ENCODE data around the gene SERPINI2.

The SERPINI2 gene

DNA sequence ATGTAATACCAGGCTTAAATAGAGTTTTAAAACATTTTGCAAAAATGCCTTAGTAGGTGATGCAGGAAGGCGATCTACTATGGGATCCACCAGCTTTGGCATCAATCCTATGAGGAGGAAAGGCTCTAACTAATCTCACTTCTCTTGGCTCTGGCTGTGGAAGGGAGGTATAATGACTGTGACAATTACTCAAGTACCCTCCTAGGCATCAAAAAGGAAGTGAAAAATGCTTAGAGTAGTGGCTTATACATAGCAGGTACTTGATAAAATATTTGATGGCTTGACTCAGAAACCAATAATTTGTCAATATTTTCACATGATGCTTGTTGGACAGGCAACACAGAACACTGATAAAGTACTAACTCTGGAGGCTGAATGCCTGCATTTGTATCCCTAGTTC is 34.1 kb upstream of the SERPINI2 start:
- H3K27me3 ChIP-seq (ENCODE audit: insufficient read depth, poor library complexity, severe bottlenecking): no peaks in the 10 kb centered on the region
- no peak overlapping the region for H3K4me3 ChIP-seq (replicated peaks; ENCODE audit: insufficient read depth, low read length)
- no peak overlapping the region for H3K27ac ChIP-seq (replicated peaks)
- TF ChIP-seq, protein P1, sequence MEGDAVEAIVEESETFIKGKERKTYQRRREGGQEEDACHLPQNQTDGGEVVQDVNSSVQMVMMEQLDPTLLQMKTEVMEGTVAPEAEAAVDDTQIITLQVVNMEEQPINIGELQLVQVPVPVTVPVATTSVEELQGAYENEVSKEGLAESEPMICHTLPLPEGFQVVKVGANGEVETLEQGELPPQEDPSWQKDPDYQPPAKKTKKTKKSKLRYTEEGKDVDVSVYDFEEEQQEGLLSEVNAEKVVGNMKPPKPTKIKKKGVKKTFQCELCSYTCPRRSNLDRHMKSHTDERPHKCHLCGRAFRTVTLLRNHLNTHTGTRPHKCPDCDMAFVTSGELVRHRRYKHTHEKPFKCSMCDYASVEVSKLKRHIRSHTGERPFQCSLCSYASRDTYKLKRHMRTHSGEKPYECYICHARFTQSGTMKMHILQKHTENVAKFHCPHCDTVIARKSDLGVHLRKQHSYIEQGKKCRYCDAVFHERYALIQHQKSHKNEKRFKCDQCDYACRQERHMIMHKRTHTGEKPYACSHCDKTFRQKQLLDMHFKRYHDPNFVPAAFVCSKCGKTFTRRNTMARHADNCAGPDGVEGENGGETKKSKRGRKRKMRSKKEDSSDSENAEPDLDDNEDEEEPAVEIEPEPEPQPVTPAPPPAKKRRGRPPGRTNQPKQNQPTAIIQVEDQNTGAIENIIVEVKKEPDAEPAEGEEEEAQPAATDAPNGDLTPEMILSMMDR (IDR thresholded peaks at IDR 0.05; ENCODE audit: insufficient read depth, low read length): no peak
- TF ChIP-seq, protein P2, sequence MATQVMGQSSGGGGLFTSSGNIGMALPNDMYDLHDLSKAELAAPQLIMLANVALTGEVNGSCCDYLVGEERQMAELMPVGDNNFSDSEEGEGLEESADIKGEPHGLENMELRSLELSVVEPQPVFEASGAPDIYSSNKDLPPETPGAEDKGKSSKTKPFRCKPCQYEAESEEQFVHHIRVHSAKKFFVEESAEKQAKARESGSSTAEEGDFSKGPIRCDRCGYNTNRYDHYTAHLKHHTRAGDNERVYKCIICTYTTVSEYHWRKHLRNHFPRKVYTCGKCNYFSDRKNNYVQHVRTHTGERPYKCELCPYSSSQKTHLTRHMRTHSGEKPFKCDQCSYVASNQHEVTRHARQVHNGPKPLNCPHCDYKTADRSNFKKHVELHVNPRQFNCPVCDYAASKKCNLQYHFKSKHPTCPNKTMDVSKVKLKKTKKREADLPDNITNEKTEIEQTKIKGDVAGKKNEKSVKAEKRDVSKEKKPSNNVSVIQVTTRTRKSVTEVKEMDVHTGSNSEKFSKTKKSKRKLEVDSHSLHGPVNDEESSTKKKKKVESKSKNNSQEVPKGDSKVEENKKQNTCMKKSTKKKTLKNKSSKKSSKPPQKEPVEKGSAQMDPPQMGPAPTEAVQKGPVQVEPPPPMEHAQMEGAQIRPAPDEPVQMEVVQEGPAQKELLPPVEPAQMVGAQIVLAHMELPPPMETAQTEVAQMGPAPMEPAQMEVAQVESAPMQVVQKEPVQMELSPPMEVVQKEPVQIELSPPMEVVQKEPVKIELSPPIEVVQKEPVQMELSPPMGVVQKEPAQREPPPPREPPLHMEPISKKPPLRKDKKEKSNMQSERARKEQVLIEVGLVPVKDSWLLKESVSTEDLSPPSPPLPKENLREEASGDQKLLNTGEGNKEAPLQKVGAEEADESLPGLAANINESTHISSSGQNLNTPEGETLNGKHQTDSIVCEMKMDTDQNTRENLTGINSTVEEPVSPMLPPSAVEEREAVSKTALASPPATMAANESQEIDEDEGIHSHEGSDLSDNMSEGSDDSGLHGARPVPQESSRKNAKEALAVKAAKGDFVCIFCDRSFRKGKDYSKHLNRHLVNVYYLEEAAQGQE (IDR thresholded peaks at IDR 0.05; ENCODE audit: insufficient replicate concordance, low read depth): no peak
- TF ChIP-seq SPI1 (IDR thresholded peaks at IDR 0.05; ENCODE audit: borderline replicate concordance, low read depth) (no peak), POLR2AphosphoS5 (IDR thresholded peaks at IDR 0.05; ENCODE audit: low read depth) (no peak), GABPA (IDR thresholded peaks at IDR 0.05; ENCODE audit: low read depth) (no peak)
- DNase-seq (ENCODE audit: low read depth in 1 of 2, low spot score in 1 of 2): no peak

- no peak overlapping the region for H3K27ac ChIP-seq (replicated peaks)
- H3K27me3 ChIP-seq (ENCODE audit: insufficient read depth, poor library complexity, severe bottlenecking): no peaks in the 10 kb centered on the region
- H3K4me3 ChIP-seq (replicated peaks; ENCODE audit: insufficient read depth, low read length): no peak overlapping the region
- DNase-seq (ENCODE audit: low read depth in 1 of 2, low spot score in 1 of 2): peak in 1 of 2 experiments; percentile 22
- TF ChIP-seq, protein P2 (IDR thresholded peaks at IDR 0.05; ENCODE audit: insufficient replicate concordance, low read depth): no peak
- TF ChIP-seq, protein P1 (IDR thresholded peaks at IDR 0.05; ENCODE audit: insufficient read depth, low read length): no peak
- TF ChIP-seq GABPA (IDR thresholded peaks at IDR 0.05; ENCODE audit: low read depth) (no peak), POLR2AphosphoS5 (IDR thresholded peaks at IDR 0.05; ENCODE audit: low read depth) (no peak), SPI1 (IDR thresholded peaks at IDR 0.05; ENCODE audit: borderline replicate concordance, low read depth) (no peak)
These were observed 28.6 kb upstream of the SERPINI2 start for GRCh38 chr3:167502401-167502800.

DNA sequence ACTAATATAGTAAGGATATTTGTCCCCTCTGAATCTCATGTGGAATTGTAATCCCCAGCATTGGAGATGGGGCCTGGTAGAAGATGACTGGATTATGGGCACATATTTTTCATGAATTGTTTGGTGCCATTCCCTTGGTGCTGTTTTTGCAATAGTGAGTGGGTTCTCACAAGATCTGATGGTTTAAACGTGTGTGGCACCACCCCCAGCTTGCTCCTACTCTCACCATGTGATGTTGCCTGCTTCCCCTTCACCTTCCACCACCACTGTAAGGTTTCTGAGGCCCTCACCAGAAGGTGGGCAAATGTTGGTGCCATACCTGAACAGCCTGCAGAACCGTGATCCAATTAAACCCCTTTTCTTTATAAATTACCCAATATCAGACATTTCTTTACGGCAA is 28.1 kb upstream of the SERPINI2 start:
- H3K27ac ChIP-seq (replicated peaks): no peak overlapping the region
- H3K4me3 ChIP-seq (replicated peaks; ENCODE audit: insufficient read depth, low read length): no peak overlapping the region
- H3K27me3 ChIP-seq (ENCODE audit: insufficient read depth, poor library complexity, severe bottlenecking): no peaks in the 10 kb centered on the region
- TF ChIP-seq SPI1 (IDR thresholded peaks at IDR 0.05; ENCODE audit: borderline replicate concordance, low read depth) (no peak), GABPA (IDR thresholded peaks at IDR 0.05; ENCODE audit: low read depth) (no peak), POLR2AphosphoS5 (IDR thresholded peaks at IDR 0.05; ENCODE audit: low read depth) (no peak)
- TF ChIP-seq, protein P1 (IDR thresholded peaks at IDR 0.05; ENCODE audit: insufficient read depth, low read length): no peak
- TF ChIP-seq, protein P2 (IDR thresholded peaks at IDR 0.05; ENCODE audit: insufficient replicate concordance, low read depth): no peak
- DNase-seq (ENCODE audit: low read depth in 1 of 2, low spot score in 1 of 2): no peak

Data from HL-60 (cell line).